NCI-H1436 (cell line): ENCODE data around the gene PTPN18.
A peak's percentile ranks its signal among the peaks of the same experiment; 100 is the strongest.

ENCODE experiments used
- DNase-seq: peaks from one replicate; lab custom pipeline; 2025; lab: John Stamatoyannopoulos, UW

The PTPN18 gene

DNA sequence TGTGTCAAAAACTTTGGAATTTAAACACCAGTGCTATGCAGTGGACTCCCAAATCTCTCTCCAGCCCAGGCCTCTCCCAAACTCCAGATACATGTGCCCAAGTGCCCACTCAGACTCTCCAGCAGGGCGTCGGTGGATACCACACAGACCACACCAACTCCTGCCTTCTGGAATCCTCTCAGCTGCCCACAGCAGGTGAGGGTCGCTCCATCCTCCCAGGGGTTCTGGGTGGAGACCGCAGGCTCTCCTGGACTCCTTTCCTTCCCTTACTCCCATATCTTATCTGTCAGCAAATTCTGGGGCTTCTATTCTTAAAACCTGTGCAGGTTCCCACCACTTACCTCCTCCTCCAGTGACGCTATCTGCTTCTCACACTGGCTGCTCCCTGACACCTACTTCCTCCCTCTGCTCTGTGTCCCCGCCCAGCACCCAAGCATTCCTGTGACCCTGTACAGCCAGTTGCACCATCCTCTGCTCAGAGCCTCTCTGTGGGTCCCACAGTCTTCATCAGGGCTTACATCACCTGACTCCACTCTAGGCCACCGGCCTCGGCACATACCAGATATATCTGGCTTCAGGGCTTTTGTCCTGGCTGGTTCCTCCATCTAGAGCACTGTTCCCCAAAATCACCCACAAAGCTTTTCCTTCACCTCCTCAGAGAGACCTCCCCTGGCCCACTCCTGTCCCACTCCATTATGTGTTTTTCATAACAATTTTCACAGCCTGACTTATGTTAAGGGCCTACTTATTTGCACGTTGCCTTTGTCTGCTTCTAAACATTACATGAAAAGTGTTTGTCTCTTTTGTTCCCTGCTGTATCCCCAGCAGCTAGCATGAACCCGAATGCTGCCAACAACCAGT is 15.7 kb upstream of the PTPN18 start:
- no peak for DNase-seq

DNA sequence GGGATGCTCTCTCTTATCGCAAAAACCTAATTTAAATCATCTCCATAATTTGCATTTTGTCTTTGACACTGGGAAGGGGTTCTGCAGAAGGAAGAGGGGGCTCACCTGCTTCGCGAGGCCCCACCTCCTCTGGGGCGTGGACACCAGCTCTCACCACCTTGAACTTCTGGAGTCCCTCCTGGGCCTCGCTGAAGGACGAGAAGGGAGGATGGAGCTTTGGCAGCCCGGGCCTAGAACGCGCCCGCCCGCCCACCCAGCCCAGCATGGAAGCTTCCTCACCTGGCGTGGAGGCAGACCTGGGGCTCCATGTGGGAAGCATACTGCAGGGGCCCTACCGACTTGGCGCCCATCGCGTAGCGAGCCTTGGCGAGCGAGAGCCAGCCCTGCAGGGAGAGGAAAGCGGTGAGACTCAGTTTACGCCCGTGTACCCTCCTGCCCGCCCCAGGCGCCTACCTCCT is 14.3 kb upstream of the PTPN18 start:
- no peak for DNase-seq

DNA sequence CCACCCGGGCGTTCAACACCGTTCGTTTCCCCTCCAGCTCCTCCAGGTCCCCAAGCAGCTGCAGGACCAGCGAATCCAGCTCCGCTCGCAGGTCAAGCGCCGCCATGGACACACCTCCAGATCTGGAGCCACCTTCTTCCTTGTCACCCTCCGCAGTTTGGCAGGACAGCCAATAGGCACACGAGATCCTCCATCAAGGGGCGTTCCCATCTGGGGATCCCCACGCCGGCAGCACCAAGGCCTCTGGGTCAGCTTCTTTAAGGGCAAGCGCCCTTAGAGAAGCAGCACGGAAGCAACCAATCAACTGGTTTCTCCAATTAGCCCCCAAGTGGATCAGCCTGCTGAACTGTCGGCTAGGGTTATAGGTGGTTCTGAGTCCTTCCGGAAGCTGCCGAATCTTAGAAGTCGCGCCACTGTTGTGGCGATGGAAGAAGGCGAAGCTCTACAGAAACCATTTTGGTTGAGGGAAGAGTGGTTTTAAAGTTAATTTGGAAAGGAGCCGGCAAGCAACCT is 13.8 kb upstream of the PTPN18 start:
- DNase-seq: peak; percentile 90

DNA sequence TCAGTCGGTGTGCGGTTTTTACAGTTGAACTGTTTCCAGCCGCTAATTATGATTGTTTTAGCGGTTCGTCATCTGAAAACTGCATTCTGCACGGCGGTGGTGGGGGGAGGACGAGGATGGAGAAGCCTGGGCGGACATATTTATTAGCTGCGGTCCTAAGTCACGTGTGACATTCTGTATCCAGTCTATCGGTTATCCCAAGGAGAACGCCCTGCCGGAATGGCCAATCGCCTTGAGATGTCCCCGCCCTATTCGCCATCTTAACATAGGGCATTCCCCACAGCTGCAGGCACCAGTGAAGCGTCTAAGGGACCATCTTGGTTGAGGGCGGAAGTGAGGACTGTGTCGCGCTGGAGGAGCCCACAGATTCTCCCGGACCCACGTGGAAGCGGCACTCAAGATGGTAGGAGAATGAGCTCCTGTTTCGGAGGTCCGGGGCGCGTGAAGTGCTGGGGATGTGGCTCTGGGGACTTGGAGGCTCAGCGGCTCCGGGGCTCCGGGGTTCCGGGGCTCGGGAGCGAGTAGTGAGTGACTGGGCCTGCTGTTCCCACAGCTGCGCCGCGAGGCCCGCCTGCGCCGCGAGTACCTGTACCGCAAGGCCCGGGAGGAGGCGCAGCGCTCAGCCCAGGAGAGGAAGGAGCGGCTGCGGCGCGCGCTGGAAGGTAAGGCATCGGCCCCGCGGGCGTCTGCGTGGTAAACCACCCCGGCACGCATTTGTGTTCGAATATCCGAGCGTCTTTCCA is 13.2 kb upstream of the PTPN18 start, which contains the start of gene IMP4:
Gene IMP4, plus strand, starts transcription at position 365 of the 743 bp plus-strand sequence. Its CDS starts 36 bp downstream, at position 401.
- peak; percentile 98 for DNase-seq

DNA sequence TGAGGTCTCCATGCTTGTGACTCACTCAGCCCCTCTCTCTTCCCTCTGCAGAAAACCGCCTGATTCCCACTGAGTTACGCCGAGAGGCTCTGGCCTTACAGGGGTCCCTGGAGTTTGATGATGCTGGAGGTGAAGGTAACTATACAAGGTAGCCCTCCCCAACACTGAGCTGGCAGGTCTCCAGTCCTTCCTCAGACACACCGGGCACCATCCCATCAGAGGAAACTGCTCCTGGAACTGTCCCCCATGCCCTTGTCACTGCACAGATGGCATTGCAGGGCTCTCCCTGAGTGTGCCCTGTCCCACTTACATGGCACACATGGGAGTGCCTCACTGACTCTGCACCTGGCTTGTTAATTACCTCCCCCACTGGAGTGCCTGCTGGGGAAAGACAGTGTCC is 11.3 kb upstream of the PTPN18 start:
- DNase-seq: no peak

DNA sequence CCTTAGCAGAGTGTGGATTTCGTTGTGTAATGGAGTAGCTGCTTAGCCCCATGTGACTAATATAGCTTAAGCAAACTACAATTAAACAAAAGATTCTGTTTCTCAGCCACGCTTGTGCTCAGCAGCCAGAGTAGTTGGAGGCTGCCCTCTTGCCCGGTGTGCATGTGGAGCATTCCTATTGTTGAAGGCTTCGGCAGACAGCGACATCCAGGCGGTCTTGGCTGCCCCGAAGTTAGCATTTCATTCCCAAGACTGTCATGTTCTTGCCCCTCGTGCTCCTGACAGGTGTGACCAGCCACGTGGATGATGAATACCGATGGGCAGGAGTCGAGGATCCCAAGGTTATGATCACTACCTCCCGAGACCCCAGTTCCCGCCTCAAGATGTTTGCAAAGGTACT is 10.8 kb upstream of the PTPN18 start:
- DNase-seq: no peak

DNA sequence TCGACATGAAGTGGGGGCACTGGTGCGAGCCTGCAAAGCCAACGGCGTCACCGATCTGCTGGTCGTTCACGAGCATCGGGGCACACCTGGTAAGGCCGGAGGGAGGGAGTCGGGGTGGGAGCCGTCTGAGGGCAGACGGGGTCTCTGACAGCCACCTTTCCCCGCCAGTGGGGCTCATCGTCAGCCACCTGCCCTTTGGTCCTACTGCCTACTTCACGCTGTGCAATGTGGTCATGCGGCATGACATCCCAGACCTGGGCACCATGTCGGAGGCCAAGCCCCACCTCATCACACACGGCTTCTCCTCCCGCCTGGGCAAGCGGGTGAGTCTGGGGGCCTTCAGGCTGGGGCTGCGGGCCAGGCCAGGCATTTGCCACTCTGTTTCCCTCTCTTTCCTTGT is 10.2 kb upstream of the PTPN18 start:
- DNase-seq: no peak

DNA sequence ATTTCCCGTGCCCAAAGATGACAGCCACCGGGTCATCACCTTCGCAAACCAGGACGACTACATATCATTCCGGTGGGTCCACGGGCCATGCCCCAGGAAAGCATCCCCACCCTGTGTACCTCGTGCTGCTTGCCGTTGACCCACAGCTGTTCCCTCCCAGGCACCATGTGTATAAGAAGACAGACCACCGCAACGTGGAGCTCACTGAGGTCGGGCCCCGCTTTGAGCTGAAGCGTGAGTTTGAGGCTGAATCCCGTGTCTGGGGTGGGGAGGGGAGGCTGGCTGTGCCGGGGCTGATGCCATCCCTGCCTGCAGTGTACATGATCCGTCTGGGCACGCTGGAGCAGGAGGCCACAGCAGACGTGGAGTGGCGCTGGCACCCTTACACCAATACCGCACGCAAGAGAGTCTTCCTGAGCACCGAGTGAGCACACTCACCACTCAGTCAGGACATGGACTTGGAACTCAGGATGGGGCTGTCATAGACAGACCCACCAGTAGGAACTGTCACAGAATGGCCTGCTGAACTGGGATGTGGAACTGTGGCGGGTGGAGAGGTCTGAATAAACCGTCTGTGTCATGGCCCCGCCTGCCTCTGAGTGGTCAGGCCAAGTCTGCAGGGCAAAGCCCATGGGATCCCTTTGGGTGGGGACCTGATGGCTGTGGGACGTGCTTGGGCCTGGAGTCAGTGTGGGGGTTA is 9.7 kb upstream of the PTPN18 start:
- no peak for DNase-seq

DNA sequence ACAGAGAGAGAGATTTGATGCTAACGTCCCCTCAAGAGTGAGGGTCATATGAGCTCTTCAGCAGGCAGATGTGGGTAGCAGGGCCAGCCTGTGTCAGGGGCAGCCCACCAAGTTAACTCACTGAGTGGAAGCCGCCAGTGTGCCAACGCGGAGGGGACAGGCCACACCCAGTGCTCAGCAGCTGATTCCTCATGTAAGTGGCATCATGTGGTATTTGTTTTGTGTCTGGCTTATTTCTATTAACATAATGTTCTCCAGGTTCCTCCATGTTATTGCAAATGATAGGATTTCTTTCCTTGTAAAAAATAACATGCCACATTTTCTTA is 9.2 kb upstream of the PTPN18 start:
- DNase-seq: no peak

DNA sequence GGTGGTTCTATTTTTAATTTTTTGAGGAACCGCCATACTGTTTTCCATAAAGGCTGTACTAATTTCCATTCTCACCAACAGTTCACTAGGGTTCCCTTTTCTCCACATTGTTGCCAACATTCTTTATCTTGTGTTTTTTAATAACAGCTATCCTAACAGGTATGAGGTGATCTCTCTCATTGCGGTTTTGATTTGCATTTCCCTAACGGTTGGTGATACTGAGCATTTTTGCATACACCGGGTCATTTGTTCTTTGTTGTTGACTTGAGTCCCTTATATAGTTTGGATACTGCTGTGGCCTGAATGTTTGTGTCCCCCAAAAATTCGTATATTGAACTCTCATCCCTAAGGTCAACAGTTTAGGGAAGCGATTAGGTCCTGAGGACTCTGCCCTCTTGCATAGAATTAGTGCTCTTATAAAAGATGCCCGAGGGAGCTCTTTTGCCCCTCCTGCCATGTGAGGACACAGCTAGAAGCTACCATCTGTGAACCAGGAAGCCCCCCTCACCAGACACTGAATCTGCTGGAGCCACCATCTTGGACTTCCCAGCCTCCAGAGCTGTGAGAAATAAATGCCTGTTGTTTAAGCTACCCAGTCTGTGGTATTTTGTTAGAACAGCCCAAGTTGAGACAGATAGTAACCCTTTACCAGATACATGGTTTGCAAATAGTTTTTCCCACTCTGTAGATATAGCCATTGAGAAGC is 8.5 kb upstream of the PTPN18 start:
- DNase-seq: no peak

DNA sequence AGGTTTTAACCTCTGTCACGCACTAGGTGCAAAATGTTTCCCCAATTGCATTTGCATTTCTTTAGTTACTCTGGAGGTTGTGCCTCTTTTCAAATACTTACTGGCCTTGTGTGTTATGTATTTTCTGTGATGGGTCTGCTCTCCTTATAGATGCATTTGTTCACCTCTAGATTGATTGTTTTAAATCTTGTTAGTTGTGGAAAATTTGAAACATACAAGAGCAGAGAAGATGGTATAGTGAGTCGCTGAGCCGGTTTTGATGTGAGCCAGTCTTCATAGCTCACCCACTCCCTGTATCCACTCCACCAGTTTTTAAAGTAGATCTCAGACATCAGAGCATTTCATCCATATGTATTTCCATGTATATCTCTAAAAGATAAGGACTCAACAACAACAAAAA is 6.7 kb upstream of the PTPN18 start:
- no peak for DNase-seq

DNA sequence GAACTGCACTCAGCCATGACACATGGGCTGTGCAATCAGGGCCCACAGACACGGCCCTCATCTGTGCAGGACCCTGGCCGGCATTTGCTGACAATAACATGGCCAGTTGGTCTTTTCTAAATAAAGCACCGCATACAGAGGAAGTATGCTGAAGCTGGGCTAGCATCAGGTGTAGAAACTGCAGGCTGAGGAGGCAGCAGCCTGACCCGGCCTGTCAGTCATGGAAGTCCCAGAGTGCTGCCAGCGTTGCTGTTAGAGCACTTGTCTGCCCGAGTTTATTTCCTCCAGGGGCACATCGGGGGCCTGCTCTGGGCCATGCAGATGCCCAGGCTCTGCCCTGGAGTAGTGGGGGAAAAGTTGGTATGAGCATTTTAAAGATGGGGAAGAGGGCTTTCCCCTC is 4.1 kb upstream of the PTPN18 start:
- no peak for DNase-seq

DNA sequence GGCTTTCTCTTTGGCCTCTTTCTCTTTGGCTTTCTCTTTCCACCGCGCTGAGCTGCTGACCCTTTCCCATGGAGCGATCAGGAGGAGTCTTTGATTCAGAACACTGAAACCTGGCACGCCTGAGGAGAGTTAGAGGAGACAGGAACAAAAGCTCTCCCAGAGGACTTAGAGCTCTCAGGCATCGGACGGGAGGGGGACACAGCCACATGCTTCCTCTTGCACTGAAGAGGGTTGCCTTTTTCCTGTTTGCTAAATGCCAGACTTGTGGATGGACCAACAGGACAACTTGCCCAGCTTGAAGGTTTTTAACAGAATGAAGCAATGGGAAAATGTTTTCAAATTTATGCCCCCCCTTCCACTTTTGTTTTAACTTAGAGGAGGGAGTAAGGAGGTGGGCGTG is 3.6 kb upstream of the PTPN18 start:
- no peak for DNase-seq

DNA sequence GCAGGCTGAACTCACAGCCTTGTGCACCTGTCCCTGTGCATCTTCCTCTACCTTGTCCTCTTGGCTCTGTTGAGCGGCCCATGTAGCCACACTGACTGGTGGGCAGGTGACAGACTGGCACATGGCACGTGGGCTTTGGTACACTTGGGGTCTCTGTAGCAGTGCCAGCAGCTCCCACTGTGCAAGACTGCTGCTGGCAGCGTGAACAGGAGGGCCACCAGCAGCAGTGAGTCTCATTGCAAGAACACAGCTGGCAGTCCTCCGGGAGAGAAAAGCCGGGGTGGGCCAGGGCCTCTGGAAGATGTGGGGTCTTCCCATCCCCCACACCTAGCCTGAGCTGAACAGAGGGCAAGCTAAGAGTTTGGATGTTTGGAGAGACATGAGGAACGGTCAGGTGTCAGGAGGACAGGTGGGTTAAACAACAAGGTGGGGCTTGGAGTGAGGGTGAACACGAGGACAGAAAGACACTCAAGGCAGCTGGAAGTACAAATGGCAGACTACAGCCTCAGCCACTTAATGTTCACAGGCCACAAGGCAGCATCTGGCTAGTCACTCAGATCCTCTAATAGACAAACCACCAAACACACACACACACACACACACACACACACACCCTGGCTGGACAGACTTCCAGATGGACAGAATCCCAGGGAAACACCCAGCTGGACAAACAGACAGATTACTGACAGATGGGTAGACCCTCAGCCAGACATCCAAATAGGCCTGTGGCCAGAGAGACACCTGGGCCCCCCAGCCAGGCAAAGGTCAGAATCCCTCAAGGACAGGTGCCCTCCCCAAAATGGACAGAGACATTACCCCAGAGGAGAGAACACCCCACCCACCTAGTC is 2.3 kb upstream of the PTPN18 start:
- no peak for DNase-seq

DNA sequence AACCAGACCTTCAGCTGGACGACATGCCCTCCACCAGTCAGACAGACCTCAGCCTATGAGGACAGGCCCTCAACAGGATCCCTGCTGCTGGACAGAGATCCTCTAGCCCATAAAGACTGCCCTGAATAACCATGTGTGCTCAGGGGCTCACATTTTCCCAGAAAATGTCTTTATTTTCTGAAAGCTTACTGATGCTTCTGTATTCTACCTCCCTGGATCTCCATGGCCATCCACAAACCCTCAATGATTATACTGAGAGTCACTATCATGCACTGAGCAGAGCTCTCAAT is 1.8 kb upstream of the PTPN18 start:
- no peak for DNase-seq

DNA sequence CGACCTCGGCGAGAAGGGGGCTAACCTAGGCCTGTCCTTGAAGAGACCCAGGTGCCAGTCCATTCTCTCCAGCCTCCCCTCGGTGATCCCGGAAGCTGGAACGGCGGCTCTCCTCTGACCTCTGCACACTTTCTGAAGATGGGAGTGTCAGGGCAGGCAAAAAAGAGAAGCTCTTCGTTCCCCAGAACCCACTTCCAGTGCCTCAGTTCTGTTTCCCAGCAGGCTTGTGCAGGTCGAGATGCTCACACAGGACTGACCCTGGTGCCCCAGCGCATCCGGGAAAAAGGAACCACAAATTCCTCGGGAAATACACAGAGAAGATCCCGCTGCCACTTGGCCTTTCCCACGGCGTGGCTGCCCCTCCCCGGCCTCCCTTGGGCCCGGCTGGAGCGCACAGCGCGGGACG is 681 bp upstream of the PTPN18 start:
- DNase-seq: no peak

DNA sequence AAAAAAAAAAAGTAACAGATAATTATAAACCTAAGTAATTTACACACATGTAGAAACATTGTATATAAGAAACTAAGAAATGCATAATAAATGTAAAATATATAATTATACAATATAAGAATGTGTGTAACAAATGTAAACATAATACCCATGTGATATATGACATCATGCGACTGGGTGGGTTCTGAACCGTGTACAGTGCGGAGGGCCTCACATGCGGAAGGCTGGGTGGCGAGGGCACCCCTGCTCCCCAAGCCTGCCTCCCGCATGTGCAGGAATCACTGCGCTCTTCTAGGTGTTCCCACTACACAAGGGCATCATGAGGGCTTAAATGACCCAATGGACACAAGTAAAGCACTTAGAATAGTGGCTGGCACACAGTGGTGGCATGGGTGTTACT is 2.0 kb downstream of the PTPN18 start:
- no peak for DNase-seq

DNA sequence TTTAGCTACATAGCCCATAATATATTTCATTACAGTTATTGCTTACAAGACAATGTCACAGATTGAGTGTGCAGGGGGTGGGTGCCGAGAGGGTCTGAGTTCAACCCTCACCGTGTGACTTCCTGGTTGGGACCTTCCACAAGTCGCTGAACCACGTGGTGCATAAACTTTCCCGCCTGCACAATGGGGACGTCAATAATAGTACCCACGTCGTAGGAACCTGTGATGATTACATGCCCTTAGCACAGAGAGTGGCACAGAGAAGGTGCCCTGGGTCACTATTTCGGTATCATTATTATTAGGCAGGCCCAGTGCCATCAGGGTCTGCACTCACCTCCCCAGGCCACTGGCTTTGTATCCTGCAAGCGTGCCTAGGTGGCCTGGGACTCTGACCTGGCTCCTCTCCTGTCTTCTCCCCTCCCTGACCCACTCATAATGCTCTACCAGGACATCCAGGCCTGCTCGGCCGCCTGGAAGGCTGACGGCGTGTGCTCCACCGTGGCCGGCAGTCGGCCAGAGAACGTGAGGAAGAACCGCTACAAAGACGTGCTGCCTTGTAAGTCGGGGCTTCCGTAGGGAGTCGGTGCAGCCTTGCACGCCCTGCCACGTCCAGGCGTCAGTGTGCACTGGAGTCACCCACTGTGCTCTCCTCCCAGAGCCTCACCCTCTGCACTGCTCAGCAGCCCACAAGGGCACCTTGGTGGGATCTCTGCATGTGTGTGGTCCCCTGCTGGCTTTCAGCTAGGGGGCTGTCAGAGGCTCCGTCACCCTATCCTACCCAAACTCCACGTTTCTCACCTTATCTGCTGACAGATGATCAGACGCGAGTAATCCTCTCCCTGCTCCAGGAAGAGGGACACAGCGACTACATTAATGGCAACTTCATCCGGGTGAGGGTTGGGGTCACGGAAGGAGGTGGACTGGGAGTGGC is 2.8 kb downstream of the PTPN18 start:
- no peak for DNase-seq

DNA sequence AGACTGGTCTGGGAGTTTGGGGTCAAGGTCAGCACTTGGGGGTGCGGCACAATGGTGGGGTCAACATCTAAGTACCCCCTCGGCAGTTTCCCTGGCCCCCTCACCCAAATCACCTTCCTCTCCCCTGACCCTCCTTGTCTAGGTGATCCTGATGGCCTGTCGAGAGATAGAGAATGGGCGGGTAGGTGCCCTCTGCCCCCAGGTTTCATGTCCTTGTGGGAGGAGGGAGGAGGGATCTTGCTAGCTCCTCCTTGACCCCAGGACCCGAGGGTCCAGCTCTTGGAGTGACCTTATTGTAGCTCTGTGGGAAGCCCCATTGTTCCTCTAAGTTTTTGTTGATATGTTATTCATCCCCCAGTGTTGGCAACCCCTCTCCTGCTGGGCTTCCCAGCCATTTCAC is 3.6 kb downstream of the PTPN18 start:
- no peak for DNase-seq

DNA sequence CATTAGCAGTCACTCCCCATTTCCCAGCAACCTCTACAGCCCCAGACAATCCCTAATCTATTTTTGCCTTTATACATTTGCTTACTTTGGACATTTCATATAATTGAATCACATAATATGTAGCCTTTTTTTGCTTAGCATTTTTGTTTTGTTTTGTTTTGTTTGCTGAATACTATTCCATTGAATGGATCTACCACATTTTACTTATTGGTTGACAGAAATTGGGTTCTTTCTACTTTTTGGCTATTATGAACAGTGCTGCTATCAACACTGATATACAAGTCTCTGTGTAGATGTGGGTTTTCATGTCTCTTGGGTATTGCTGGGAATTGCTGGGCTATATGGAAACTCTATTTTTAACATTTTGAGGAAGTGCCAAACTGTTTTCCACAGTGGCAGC is 7.6 kb downstream of the PTPN18 start:
- DNase-seq: no peak
